GM23248 (cell line): ENCODE measurements around the gene ERC1.

Source experiments
- EZH2 ChIP-seq: fragments of 200-600 bp; sonication (generic); IDR thresholded peaks from 2 replicates; pipeline ENCODE4 v1.6.1; 2018; ENCODE audit warnings: antibody characterized with exemption, mild to moderate bottlenecking; ENCODE audit not compliant: insufficient read depth, poor library complexity, severe bottlenecking
- EZH2phosphoT487 ChIP-seq: fragments of 200-600 bp; sonication (generic); IDR thresholded peaks from 2 replicates; pipeline ENCODE4 v1.6.1; 2018; ENCODE audit warnings: antibody characterized with exemption, moderate library complexity, mild to moderate bottlenecking, low read depth; ENCODE audit not compliant: insufficient read depth

- TF ChIP-seq EZH2, result no peak
- TF ChIP-seq EZH2phosphoT487, result no peak
Observed at GRCh38 chr12:1117970-1118563, 127.0 kb downstream of the ERC1 start.
